Measurements from ENCODE around the gene TP53I13.

DNA sequence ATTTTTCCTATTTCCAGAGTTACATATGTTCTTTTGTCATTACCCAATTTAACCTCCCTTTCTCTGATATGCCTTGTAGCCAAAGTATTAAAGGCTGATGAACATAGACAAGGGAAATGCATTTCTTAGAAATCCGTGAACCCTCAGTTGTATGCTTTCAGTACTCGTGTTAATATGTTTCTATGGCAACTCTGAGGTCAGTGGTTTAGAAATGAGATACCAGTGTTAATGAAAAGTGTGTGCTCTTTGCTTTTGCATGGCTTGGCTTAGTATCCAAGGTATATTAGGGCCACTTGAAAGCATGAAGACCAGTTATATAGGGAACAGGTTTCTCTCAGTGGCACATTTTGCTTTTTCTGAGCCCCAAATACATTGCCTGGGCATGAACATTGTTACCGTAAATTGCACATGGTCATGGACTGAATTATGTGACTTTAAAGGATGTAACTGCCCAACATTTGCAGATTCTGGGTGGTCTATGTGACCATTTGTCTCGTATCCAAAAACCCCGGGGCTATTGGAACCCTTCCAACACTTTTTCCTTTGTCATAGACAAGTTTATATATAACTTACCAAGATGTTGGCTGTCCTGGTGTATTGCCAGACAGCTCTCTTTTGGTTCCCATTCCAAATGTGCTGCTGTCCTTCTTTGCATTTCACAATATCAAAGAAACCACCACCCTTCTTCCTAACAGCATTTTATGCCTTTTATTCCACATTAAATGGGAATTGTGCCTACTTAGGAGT, 19.2 kb upstream of the TP53I13 start:
- TF ChIP-seq CTCF (IDR thresholded peaks at IDR 0.05) (no peak), ZFX (IDR thresholded peaks at IDR 0.05; ENCODE audit: borderline replicate concordance) (no peak)

Data from 22Rv1 (cell line).